ENCODE measurements around the gene CLBA1.
"Not testable (repeated sequence)": the region's sequence is repeated elsewhere in the genome, so short reads cannot be mapped to it uniquely, and the experiment has no call there.

The CLBA1 gene

DNA sequence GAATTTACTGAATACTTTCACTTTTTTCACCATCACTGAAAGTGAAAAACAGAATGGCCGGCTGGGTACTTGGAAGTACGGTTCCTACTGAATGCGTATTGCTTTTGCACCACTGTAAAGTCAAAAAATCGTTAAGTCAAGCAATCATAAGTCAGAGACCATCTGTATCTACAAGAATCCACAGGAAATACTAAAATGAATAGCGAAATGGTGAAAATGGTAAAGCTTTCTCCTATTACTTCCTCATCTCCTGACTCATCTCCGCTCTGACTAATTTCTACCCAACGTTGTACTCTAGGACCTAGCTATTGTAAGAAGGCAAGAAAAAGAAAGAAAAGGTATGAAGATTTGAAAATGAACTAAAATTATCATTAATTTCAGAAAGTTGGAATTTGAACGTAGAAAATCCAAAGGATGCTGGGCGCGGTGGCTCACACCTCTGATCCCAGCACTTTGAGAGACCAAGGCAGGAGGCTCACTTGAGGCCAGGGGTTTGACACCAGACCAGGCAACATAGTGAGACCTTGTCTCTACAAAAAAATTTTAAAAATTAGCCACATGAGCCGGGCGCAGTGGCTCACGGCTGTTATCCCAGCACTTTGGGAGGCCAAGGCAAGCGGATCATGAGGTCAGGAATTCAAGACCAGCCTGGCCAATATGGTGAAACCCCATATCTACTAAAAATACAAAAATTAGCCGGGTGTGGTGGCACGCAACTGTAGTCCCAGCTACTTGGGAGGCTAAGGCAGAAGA, 40.6 kb downstream of the CLBA1 start:
- DNase-seq, result no peak

- no peak for DNase-seq
These were observed 41.4 kb downstream of the CLBA1 start for GRCh38 chr14:105026802-105027563.

- DNase-seq, result not testable (repeated sequence)
These were observed 42.1 kb downstream of the CLBA1 start for GRCh38 chr14:105027718-105028117.

GRCh38 chr14:105028251-105028927, 42.8 kb downstream of the CLBA1 start:
- DNase-seq, result no peak

DNA sequence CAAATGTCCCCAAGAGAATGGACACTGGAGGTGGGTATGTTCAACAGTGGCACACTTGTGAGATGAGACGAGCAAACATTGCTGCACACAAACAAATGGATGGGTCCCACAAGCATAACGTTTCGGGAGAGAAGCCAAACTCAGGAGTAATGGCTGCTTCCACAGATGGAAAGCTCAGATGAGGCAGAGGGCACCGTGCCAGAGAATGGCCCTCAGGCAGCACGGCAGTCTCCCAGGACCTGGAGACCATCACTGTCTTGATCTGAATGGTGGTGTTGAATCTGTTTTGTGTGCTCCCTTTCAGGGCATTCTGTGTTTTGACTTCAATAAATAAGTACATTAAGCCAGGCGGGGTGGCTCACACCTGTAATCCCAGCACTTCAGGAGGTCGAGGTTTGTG, 43.8 kb downstream of the CLBA1 start:
- no peak for DNase-seq

- DNase-seq, result no peak
These were observed 44.6 kb downstream of the CLBA1 start for GRCh38 chr14:105030194-105030593.

DNA sequence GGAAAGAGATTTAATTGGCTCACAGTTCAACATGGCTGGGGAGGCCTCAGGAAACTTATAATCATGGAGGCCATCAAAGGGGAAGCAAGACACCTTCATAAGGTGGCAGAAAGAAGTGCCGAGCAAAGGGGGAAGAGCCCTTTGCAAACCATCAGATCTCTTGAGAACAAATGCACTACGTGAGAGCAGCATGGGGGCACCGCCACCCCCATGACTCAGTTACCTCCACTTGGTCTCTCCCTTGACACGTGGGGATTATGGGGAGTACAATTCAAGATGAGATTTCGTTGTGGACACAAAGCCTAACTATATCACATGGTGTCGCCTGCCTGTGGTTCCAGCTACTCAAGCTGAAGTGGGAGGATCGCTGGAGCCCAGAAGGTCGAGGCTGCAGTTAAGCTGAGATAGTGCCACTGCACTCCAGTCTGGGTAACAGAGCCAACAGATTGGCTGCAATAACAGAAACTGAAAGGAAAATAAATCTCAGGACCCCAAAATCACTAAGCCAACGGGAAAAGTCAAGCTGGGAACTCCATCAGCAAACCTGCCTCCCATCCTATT, 45.3 kb downstream of the CLBA1 start:
- DNase-seq, result no peak

GRCh38 chr14:105032451-105032901, 46.9 kb downstream of the CLBA1 start:
- not testable (repeated sequence) for DNase-seq

- DNase-seq, result not testable (repeated sequence)
These were observed 47.9 kb downstream of the CLBA1 start for GRCh38 chr14:105033412-105033900.

- no peak for DNase-seq
These were observed 48.9 kb downstream of the CLBA1 start for GRCh38 chr14:105034315-105035039.

DNA sequence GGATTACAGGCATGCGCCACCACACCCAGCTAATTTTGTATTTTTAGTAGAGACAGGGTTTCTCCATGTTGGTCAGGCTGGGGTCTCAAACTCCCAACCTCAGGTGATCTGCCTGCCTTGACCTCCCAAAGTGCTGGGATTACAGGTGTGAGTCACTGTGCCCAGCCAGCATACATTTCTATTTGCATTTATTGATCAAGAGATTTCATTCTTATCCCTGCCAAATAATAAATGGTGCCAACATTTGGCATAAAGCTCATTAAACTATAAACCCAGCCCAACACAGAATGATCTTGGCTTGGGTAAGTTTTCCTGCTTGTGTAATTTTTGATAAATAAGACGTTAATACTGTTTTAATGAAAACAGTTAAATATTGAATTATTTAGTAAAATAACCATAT, 50.0 kb downstream of the CLBA1 start:
- DNase-seq, result not testable (repeated sequence)

DNA sequence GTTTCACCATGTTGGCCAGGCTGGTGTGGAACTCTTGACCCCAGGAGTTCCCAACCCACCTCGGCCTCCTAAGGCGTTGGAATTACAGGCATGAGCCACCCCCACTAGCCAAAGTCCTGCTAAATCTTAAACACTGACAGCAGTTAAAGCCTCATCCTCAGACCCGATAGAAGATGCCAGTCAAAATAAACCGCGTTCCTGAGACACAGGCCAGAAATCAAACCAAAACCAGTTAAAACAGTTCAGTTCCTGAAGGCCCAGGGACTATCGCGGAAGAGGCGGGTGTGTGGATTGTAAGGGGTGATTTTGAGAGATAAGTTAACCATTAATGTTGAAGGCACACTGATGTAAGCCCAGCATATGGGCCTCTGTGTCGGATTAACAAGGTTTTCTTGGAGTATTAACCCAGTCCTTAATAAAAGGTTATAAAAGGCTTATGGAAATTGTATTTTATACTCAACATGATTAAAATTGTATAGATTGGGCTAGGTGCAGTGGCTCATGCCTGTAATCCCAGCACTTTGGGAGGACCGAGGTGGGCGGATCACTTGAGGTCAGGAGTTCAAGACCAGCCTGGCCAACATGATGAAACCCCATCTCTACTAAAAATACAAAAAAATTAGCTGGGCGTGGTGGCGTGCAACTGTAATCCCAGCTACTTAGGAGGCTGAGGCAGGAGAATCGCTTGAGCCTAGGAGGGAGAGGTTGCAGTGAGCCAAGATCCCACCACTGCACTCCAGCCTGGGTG, 54.0 kb downstream of the CLBA1 start:
- no peak for DNase-seq

GRCh38 chr14:105041841-105042765, 56.5 kb downstream of the CLBA1 start:
- DNase-seq, result no peak

- DNase-seq, result no peak
These were observed 57.2 kb downstream of the CLBA1 start for GRCh38 chr14:105042813-105043212.

GRCh38 chr14:105043641-105044040, 58.1 kb downstream of the CLBA1 start:
- no peak for DNase-seq
